Sigmoid colon (tissue), 7 donors: Measurements from ENCODE around the gene PTPRD. TPM values are rescaled to one million over a fixed set of nuclear protein-coding genes. Genes with fewer than 3 reads are reported as not detected.

Source experiments
- DNase-seq: peaks from one replicate; pipeline ENCODE4 v3.0.0-alpha.2; 2019
- H3K27ac ChIP-seq, 4 donors: fragments of 200-600 bp; sonication (generic); one replicate each; pipeline ENCODE4 v1.5.1; 2016 to 2019; ENCODE audit warnings: mild to moderate bottlenecking in 1 of 4
- H3K27me3 ChIP-seq, 3 donors: fragments of 200-600 bp; sonication (generic); one replicate each; pipeline ENCODE4 v1.5.1; 2019; ENCODE audit warnings: mild to moderate bottlenecking in 1 of 3
- H3K36me3 ChIP-seq, 4 donors: fragments of 200-600 bp; sonication (generic); one replicate each; pipeline ENCODE4 v1.5.1; 2016 to 2019
- H3K4me1 ChIP-seq, 4 donors: fragments of 200-600 bp; sonication (generic); one replicate each; pipeline ENCODE4 v1.5.1; 2017 to 2019
- H3K4me3 ChIP-seq, 4 donors: fragments of 200-600 bp; sonication (generic); one replicate each; pipeline ENCODE4 v1.5.1; 2017 to 2019; ENCODE audit warnings: mild to moderate bottlenecking in 2 of 4, moderate library complexity in 1 of 4
- H3K9me3 ChIP-seq, 4 donors: fragments of 200-600 bp in 3 of 4; sonication (generic) in 3 of 4; one replicate each; pipeline versions ENCODE4 v1.5.1 to v1.6.1; 2013 to 2019
- EP300 ChIP-seq, 4 donors: sonication (generic); formaldehyde crosslinking; IDR thresholded peaks; one replicate each; pipeline ENCODE4 v1.6.1; 2017; ENCODE audit warnings: antibody characterized with exemption in 4 of 4
- POLR2A ChIP-seq, 2 donors: fragments of 450-650 bp; IDR thresholded peaks; one replicate each; pipeline ENCODE4 v1.6.1; 2016; ENCODE audit warnings: antibody characterized with exemption in 2 of 2, mild to moderate bottlenecking in 2 of 2, moderate library complexity in 2 of 2
- POLR2AphosphoS5 ChIP-seq, 4 donors: sonication (generic); formaldehyde crosslinking; IDR thresholded peaks; one replicate each; pipeline ENCODE4 v1.6.1; 2017; ENCODE audit warnings: antibody characterized with exemption in 4 of 4
- WGBS, 2 donors: extraction: QIAGEN DNeasy Blood & Tissue Kit; methylation state at CpG; one replicate each; pipeline ENCODE4 v1.1.7; 2013; 5-methylcytosine and 5-hydroxymethylcytosine counted together
- intact Hi-C: fragments of 100-400 bp; cut with DNase I; formaldehyde crosslinking; loops from one replicate; pipeline ENCODE4 v1.15.1; 2023
- polyA plus RNA-seq, 3 donors: library from polyadenylated mRNA; stranded (reverse); fragments of 200-250 nt; gene quantifications; one replicate each; pipeline ENCODE4 v1.2.3, GENCODE V29; 2013
- total RNA-seq, 4 donors: library from RNA; depleted of rRNA; stranded (reverse); fragments of >200 nt; gene quantifications; one replicate each; pipeline ENCODE4 v1.1.0, GENCODE V29; 2016
- TF ChIP-seq, protein P1 (sequence below), 4 experiments: fragments of 450-650 bp in 3 of 4; fragments of 200-600 bp in 1 of 4; IDR thresholded peaks; one replicate each; pipeline ENCODE4 v1.5.1; 2016 to 2019; ENCODE audit warnings: antibody characterized with exemption in 4 of 4, mild to moderate bottlenecking in 3 of 4, moderate library complexity in 2 of 4
- donor health status: healthy with polysubstance abuse.
- donor health status: Bipolar disorder and iron deficiency.
- donor health status: healthy.

PTPRD gene
- total and polyA plus RNA-seq, 7 donors, result 1.2 to 18.3 (median 6.3) TPM

DNA sequence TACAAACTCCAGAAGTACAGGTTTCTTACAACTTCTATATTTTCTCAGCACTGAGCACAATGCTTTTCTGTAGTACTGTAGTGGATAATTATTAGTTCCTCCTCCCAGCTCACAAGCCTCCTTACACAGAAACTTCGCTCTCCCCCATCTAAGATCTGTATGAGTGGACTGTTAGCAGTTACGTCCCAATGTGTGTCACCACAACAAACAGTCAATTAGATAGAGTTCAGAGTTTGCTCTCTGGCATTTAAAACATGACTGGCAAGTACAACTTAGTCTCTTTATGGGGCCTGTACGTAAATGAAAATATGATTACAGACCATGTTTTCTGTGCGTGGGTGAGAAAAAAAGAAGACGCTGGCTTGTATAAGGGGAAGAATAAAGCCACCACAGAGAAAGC, 2181.9 kb downstream of the PTPRD start:
- intact Hi-C loops, result no loop called here
- H3K4me3 ChIP-seq, result no peak overlapping the region
- H3K4me1 ChIP-seq, result no peaks in the 10 kb centered on the region
- no peaks in the 10 kb centered on the region for H3K36me3 ChIP-seq
- no peaks in the 10 kb centered on the region for H3K9me3 ChIP-seq
- H3K27me3 ChIP-seq, result no peaks in the 10 kb centered on the region
- WGBS, 2 donors, result 59 to 90% methylated on average over 5 of the region's 5 CpGs
- no peak overlapping the region for H3K27ac ChIP-seq
- DNase-seq, result no peak
- TF ChIP-seq, protein P1, sequence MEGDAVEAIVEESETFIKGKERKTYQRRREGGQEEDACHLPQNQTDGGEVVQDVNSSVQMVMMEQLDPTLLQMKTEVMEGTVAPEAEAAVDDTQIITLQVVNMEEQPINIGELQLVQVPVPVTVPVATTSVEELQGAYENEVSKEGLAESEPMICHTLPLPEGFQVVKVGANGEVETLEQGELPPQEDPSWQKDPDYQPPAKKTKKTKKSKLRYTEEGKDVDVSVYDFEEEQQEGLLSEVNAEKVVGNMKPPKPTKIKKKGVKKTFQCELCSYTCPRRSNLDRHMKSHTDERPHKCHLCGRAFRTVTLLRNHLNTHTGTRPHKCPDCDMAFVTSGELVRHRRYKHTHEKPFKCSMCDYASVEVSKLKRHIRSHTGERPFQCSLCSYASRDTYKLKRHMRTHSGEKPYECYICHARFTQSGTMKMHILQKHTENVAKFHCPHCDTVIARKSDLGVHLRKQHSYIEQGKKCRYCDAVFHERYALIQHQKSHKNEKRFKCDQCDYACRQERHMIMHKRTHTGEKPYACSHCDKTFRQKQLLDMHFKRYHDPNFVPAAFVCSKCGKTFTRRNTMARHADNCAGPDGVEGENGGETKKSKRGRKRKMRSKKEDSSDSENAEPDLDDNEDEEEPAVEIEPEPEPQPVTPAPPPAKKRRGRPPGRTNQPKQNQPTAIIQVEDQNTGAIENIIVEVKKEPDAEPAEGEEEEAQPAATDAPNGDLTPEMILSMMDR (IDR thresholded peaks at IDR 0.05), result no peak
- TF ChIP-seq POLR2AphosphoS5 (IDR thresholded peaks at IDR 0.05) (no peak), EP300 (IDR thresholded peaks at IDR 0.05) (no peak), POLR2A (IDR thresholded peaks at IDR 0.05) (no peak)

DNA sequence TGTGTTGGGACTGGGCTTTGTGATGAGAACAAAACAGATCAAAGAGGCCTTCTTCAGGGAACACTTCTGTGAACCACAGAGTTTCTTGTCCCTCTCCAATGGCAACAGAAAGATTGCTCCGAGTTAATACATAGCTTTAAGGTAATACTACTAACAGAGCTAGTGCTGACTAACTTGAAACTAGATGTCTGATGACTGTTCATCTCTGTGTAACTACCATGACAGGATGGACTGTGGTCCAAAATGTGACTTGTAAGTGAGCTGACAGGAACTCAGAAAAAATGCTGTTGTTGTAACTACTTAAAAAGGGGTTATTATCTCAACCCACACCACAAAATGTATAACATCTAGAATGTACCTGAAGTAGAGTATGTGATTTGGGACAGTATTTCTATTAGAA, 2183.0 kb downstream of the PTPRD start:
- H3K4me3 ChIP-seq, result no peak overlapping the region
- H3K9me3 ChIP-seq, result no peaks in the 10 kb centered on the region
- TF ChIP-seq POLR2AphosphoS5 (IDR thresholded peaks at IDR 0.05), result no peak
- TF ChIP-seq, protein P1 (IDR thresholded peaks at IDR 0.05), result no peak
- 94% methylated on average over 1 of the region's 1 CpG for WGBS, 2 donors
- intact Hi-C loops, result no loop called here
- H3K36me3 ChIP-seq, result no peaks in the 10 kb centered on the region
- H3K27ac ChIP-seq, result no peak overlapping the region
- DNase-seq, result no peak
- no peaks in the 10 kb centered on the region for H3K27me3 ChIP-seq
- no peaks in the 10 kb centered on the region for H3K4me1 ChIP-seq

DNA sequence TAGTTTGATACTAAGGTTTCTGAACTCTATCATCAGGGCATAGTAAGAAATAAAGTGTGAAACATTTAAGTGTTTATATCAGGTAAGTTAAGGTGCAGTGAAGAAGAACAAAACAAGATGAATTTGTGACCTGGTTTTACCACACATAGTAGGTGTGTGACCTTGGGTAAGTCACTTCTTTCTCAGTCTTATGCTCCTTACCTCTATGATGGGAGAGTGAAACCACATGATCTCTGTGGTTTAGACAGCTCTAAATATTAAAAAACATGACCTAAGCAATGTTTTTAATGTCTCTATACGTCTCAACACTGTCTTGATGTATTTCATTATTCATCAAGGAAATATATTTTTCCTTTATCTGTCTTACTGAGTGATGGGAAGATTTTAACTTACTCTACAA, 2183.6 kb downstream of the PTPRD start:
- no peak for DNase-seq
- WGBS, 2 donors, result 78 to 92% methylated on average over 1 of the region's 1 CpG
- H3K4me1 ChIP-seq, result no peaks in the 10 kb centered on the region
- no peak overlapping the region for H3K4me3 ChIP-seq
- H3K9me3 ChIP-seq, result no peaks in the 10 kb centered on the region
- H3K36me3 ChIP-seq, result no peaks in the 10 kb centered on the region
- intact Hi-C loops, result no loop called here
- no peaks in the 10 kb centered on the region for H3K27me3 ChIP-seq
- no peak overlapping the region for H3K27ac ChIP-seq
- TF ChIP-seq EP300 (IDR thresholded peaks at IDR 0.05) (no peak), POLR2A (IDR thresholded peaks at IDR 0.05) (no peak), POLR2AphosphoS5 (IDR thresholded peaks at IDR 0.05) (no peak)
- TF ChIP-seq, protein P1 (IDR thresholded peaks at IDR 0.05), result no peak

DNA sequence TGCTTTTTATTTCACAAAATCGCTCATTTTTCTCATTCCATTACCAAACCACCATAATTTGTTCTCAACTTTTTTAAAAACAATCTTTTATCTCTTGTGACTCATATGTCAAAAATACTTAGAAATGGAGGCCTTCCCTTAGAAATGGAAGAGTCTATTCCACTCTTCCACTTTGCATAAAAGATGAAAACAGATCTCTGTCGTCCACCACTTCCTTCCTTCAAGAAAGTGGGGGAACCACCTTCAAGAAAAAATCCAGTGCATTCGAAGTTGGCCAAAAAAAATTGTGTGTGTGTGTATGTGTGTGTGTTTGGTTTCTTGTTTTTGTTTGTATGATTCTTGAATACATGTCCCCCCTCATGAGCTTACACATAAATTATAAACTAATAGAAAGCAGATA, 2184.4 kb downstream of the PTPRD start:
- TF ChIP-seq, protein P1 (IDR thresholded peaks at IDR 0.05), result no peak
- TF ChIP-seq POLR2AphosphoS5 (IDR thresholded peaks at IDR 0.05), result no peak
- no peak for TF ChIP-seq EP300 (IDR thresholded peaks at IDR 0.05)
- TF ChIP-seq POLR2A (IDR thresholded peaks at IDR 0.05), result no peak
- H3K4me3 ChIP-seq, result no peak overlapping the region
- H3K27me3 ChIP-seq, result no peaks in the 10 kb centered on the region
- no peaks in the 10 kb centered on the region for H3K36me3 ChIP-seq
- DNase-seq, result no peak
- intact Hi-C loops, result no loop called here
- no peaks in the 10 kb centered on the region for H3K9me3 ChIP-seq
- 54 to 85% methylated on average over 3 of the region's 3 CpGs for WGBS, 2 donors
- H3K27ac ChIP-seq, result no peak overlapping the region
- no peaks in the 10 kb centered on the region for H3K4me1 ChIP-seq

DNA sequence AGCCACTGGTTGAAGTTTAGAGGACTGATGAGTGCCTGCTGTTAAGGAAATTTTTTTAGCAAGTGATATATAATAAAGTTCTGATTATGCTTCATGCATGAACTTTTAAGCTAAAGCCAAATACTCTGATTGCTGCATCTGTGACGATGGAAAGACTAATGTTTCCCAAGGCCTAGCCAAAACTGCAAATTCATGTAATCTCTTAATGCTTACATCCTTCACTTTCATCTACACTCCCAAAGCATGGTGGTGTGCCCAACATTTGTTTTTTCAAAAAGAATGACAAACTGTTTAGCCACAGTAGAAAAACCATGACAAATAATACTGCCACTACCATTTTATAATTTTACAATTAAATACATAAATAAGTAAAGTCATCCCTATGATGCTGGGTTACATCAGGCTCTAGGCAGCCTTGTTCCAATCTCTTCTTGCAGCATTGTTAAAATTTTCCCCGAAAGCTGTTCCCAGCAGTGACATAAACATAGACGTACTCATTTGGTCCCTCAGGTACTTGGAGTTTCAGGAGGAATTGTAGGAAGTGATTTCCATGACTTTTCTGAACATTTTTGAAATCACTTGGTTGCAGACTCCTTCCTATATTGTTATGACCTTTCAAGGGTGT, 2187.9 kb downstream of the PTPRD start:
- TF ChIP-seq POLR2A (IDR thresholded peaks at IDR 0.05), result no peak
- TF ChIP-seq POLR2AphosphoS5 (IDR thresholded peaks at IDR 0.05), result no peak
- TF ChIP-seq, protein P1 (IDR thresholded peaks at IDR 0.05), result no peak
- no peak for TF ChIP-seq EP300 (IDR thresholded peaks at IDR 0.05)
- WGBS, 2 donors, result 92 to 94% methylated on average over 3 of the region's 3 CpGs

More for the DNA sequence above, 2187.9 kb downstream of the PTPRD start:
- no peaks in the 10 kb centered on the region for H3K9me3 ChIP-seq
- DNase-seq, result no peak
- no peak overlapping the region for H3K4me3 ChIP-seq
- H3K27ac ChIP-seq, result no peak overlapping the region
- H3K4me1 ChIP-seq, result no peaks in the 10 kb centered on the region
- intact Hi-C loops, result no loop called here
- no peaks in the 10 kb centered on the region for H3K36me3 ChIP-seq
- no peaks in the 10 kb centered on the region for H3K27me3 ChIP-seq
